ENCODE results near the gene SRPK2.

DNA sequence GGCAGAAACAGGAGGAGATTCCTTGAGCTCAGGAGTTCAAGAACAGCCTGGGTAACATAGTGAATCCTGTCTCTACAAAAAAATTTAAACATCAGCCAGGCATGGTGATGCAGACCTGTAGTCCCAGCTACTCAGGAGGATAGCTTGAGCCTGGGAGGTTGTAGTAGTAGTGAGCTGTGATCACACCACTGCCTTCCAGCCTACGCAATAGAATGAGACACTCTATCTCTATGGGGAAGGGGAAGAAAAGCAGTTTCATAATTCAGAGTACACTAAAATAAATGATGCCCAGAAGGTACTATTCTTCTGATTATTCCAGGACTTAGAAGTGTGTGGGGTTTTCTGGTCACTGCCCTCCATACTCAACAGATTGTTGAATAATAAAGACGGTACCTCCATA lies 197.4 kb downstream of the SRPK2 start:
- TF ChIP-seq, protein P1, sequence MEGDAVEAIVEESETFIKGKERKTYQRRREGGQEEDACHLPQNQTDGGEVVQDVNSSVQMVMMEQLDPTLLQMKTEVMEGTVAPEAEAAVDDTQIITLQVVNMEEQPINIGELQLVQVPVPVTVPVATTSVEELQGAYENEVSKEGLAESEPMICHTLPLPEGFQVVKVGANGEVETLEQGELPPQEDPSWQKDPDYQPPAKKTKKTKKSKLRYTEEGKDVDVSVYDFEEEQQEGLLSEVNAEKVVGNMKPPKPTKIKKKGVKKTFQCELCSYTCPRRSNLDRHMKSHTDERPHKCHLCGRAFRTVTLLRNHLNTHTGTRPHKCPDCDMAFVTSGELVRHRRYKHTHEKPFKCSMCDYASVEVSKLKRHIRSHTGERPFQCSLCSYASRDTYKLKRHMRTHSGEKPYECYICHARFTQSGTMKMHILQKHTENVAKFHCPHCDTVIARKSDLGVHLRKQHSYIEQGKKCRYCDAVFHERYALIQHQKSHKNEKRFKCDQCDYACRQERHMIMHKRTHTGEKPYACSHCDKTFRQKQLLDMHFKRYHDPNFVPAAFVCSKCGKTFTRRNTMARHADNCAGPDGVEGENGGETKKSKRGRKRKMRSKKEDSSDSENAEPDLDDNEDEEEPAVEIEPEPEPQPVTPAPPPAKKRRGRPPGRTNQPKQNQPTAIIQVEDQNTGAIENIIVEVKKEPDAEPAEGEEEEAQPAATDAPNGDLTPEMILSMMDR (IDR thresholded peaks at IDR 0.05) = no peak
- no peak for TF ChIP-seq POLR2A (IDR thresholded peaks at IDR 0.05; ENCODE audit: low read depth)
